Esophagus squamous epithelium (tissue), 4 donors: ENCODE data around the gene MYO7B.

Experiments used
- POLR2A ChIP-seq, 4 donors: fragments of 450-650 bp; IDR thresholded peaks; one replicate each; pipeline ENCODE4 v1.6.1; 2017; ENCODE audit warnings: antibody characterized with exemption in 4 of 4, mild to moderate bottlenecking in 4 of 4, moderate library complexity in 3 of 4
- TF ChIP-seq, protein P1 (sequence below), 6 experiments: fragments of 450-650 bp in 4 of 6; fragments of 200-600 bp in 2 of 6; sonication (generic) in 2 of 6; IDR thresholded peaks; one replicate each; pipeline ENCODE4 v1.5.1; 2016 to 2019; ENCODE audit warnings: antibody characterized with exemption in 6 of 6, mild to moderate bottlenecking in 4 of 6, moderate library complexity in 4 of 6

DNA sequence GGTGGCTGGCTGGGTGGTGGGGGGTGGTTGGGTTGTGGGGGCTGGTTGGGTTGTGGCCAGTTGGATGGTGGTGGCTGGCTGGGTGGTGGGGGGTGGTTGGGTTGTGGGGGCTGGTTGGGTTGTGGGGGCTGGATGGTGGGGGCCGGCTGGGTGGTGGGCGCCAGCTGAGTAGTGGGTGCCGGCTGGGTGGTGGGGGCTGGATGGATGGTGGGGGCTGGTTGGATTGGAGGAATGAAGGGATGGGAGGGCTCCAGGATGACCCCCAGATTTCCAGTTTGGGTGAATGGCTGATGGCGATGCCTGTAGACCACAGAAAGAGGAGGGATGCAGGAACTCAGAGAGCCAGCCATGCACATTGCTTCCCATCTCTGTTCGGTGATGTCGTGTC, 83.7 kb downstream of the MYO7B start:
- TF ChIP-seq, protein P1, sequence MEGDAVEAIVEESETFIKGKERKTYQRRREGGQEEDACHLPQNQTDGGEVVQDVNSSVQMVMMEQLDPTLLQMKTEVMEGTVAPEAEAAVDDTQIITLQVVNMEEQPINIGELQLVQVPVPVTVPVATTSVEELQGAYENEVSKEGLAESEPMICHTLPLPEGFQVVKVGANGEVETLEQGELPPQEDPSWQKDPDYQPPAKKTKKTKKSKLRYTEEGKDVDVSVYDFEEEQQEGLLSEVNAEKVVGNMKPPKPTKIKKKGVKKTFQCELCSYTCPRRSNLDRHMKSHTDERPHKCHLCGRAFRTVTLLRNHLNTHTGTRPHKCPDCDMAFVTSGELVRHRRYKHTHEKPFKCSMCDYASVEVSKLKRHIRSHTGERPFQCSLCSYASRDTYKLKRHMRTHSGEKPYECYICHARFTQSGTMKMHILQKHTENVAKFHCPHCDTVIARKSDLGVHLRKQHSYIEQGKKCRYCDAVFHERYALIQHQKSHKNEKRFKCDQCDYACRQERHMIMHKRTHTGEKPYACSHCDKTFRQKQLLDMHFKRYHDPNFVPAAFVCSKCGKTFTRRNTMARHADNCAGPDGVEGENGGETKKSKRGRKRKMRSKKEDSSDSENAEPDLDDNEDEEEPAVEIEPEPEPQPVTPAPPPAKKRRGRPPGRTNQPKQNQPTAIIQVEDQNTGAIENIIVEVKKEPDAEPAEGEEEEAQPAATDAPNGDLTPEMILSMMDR (IDR thresholded peaks at IDR 0.05) = no peak
- TF ChIP-seq POLR2A (IDR thresholded peaks at IDR 0.05) = no peak
